Measurements from ENCODE around the gene GLI3. TPM values are rescaled to one million over a fixed set of nuclear protein-coding genes. Genes with fewer than 3 reads are reported as not detected.

Gene GLI3
- total RNA-seq, 1 experiment from 2014 or later: 46.2 TPM

- DNase-seq (ENCODE audit: low spot score) (no peak), ATAC-seq (no peak)
- CTCF ChIA-PET: interaction anchor here (1.0 kb wide), 1 partner anchor 159 kb away, joined by 4 read pairs; no protein-coding TSS in a partner anchor
- Mint-ChIP-seq H3K4me3 (no peak overlapping the region), H3K4me1 (peaks cover 35% of the 10 kb centered on the region), H3K36me3 (peaks cover 22% of the 10 kb centered on the region), H3K27ac (no peak overlapping the region), H3K9me3 (no peaks in the 10 kb centered on the region), H3K27me3 (ENCODE audit: low read depth) (peaks cover 34% of the 10 kb centered on the region)
- POLR2A ChIA-PET: no interaction called here
- TF ChIP-seq IRF2 (CRISPR knock-in tag; IDR thresholded peaks at IDR 0.05; ENCODE audit: borderline replicate concordance, low read depth) (no peak), ZNF423 (CRISPR knock-in tag; IDR thresholded peaks at IDR 0.05) (no peak), GRHL2 (CRISPR knock-in tag; IDR thresholded peaks at IDR 0.05; ENCODE audit: insufficient replicate concordance, severe bottlenecking) (no peak), CDX4 (CRISPR knock-in tag; IDR thresholded peaks at IDR 0.05; ENCODE audit: borderline replicate concordance) (no peak), ZNF512 (CRISPR knock-in tag; IDR thresholded peaks at IDR 0.05; ENCODE audit: borderline replicate concordance) (no peak), KAT7 (CRISPR knock-in tag; IDR thresholded peaks at IDR 0.05; ENCODE audit: borderline replicate concordance) (no peak), ATF2 (CRISPR knock-in tag; IDR thresholded peaks at IDR 0.05; ENCODE audit: borderline replicate concordance, low read depth) (no peak), MAX (CRISPR knock-in tag; IDR thresholded peaks at IDR 0.05) (no peak), IRF1 (CRISPR knock-in tag; IDR thresholded peaks at IDR 0.05) (no peak), ETV6 (CRISPR knock-in tag; IDR thresholded peaks at IDR 0.05) (no peak), ZSCAN18 (CRISPR knock-in tag; IDR thresholded peaks at IDR 0.05) (no peak), FOXK1 (CRISPR knock-in tag; IDR thresholded peaks at IDR 0.05) (no peak), NR1H2 (CRISPR knock-in tag; IDR thresholded peaks at IDR 0.05) (no peak), SMAD4 (CRISPR knock-in tag; IDR thresholded peaks at IDR 0.05) (no peak), E2F1 (CRISPR knock-in tag; IDR thresholded peaks at IDR 0.05) (no peak), ZNF232 (CRISPR knock-in tag; IDR thresholded peaks at IDR 0.05) (no peak)
Observed at GRCh38 chr7:42099470-42100155, 137.4 kb downstream of the GLI3 start.

GRCh38 chr7:42099066-42099465 lies 137.9 kb downstream of the GLI3 start:
- Mint-ChIP-seq H3K27me3 (ENCODE audit: low read depth) (peaks cover 39% of the 10 kb centered on the region), H3K9me3 (no peaks in the 10 kb centered on the region), H3K36me3 (peaks cover 22% of the 10 kb centered on the region), H3K27ac (no peak overlapping the region), H3K4me1 (peaks cover 35% of the 10 kb centered on the region), H3K4me3 (no peak overlapping the region)
- DNase-seq (ENCODE audit: low spot score) (no peak), ATAC-seq (no peak)
- ChIA-PET CTCF (no interaction called here), POLR2A (no interaction called here)
- TF ChIP-seq AR (CRISPR knock-in tag; IDR thresholded peaks at IDR 0.05): no peak
- no peak for TF ChIP-seq ZBTB21 (CRISPR knock-in tag; IDR thresholded peaks at IDR 0.05; ENCODE audit: borderline replicate concordance)
- TF ChIP-seq GTF2I (CRISPR knock-in tag; conservative IDR thresholded peaks at IDR 0.05): no peak
- no peak for TF ChIP-seq E2F1 (CRISPR knock-in tag; IDR thresholded peaks at IDR 0.05)
- no peak for TF ChIP-seq ZNF281 (CRISPR knock-in tag; IDR thresholded peaks at IDR 0.05)

Data from WTC11 (cell line).